ENCODE data around the gene PDE12. TPM values are rescaled to one million over a fixed set of nuclear protein-coding genes. Genes with fewer than 3 reads are reported as not detected.

The PDE12 gene
- 6.1 and 8.7 TPM in 2 replicates for total RNA-seq

- DNase-seq (ENCODE audit: low read depth in 2 of 2), result peak; percentile 87 to 92
Measured at GRCh38 chr3:57555738-57556458, at the start of gene PDE12. Gene PDE12 (plus strand): TSS chr3:57556274. CDS start chr3:57556380, 106 bp downstream.

GRCh38 chr3:57512166-57512565 lies 43.9 kb upstream of the PDE12 start:
- DNase-seq (ENCODE audit: low read depth in 2 of 2), result peak; percentile 36 to 38

- peak; percentile 26 to 47 for DNase-seq (ENCODE audit: low read depth in 2 of 2)
Measured at GRCh38 chr3:57518276-57518915, 37.7 kb upstream of the PDE12 start.

GRCh38 chr3:57530071-57530608 lies 25.9 kb upstream of the PDE12 start:
- no peak for DNase-seq (ENCODE audit: low read depth in 2 of 2)

- no peak for DNase-seq (ENCODE audit: low read depth in 2 of 2)
Measured at GRCh38 chr3:57538465-57538864, 17.6 kb upstream of the PDE12 start.

- peak; percentile 50 to 77 for DNase-seq (ENCODE audit: low read depth in 2 of 2)
Measured at GRCh38 chr3:57544181-57545125, 11.6 kb upstream of the PDE12 start, which contains the start of gene DNAH12. Gene DNAH12 (minus strand): TSS chr3:57544344. CDS start chr3:57542870, 1,474 bp downstream.

GRCh38 chr3:57545636-57546268 lies 10.3 kb upstream of the PDE12 start:
- DNase-seq (ENCODE audit: low read depth in 2 of 2), result no peak

- no peak for DNase-seq (ENCODE audit: low read depth in 2 of 2)
Measured at GRCh38 chr3:57546616-57547015, 9.5 kb upstream of the PDE12 start.

GRCh38 chr3:57555306-57555705 lies 768 bp upstream of the PDE12 start:
- DNase-seq (ENCODE audit: low read depth in 2 of 2), result no peak

GRCh38 chr3:57556459-57557084 lies 498 bp downstream of the PDE12 start:
- peak; percentile 54 to 55 for DNase-seq (ENCODE audit: low read depth in 2 of 2)

- DNase-seq (ENCODE audit: low read depth in 2 of 2), result peak; percentile 56 to 60
Measured at GRCh38 chr3:57557085-57557537, 1.0 kb downstream of the PDE12 start.

- DNase-seq (ENCODE audit: low read depth in 2 of 2), result no peak
Measured at GRCh38 chr3:57559526-57559925, 3.5 kb downstream of the PDE12 start.

- DNase-seq (ENCODE audit: low read depth in 2 of 2), result no peak
Measured at GRCh38 chr3:57569859-57570450, 13.9 kb downstream of the PDE12 start.

GRCh38 chr3:57570878-57571277 lies 14.8 kb downstream of the PDE12 start:
- no peak for DNase-seq (ENCODE audit: low read depth in 2 of 2)

GRCh38 chr3:57572096-57572495 lies 16.0 kb downstream of the PDE12 start:
- DNase-seq (ENCODE audit: low read depth in 2 of 2), result no peak

- DNase-seq (ENCODE audit: low read depth in 2 of 2), result peak in 1 of 2 donors; percentile 40
Measured at GRCh38 chr3:57575966-57576626, 20.0 kb downstream of the PDE12 start.

GRCh38 chr3:57577801-57578200 lies 21.7 kb downstream of the PDE12 start:
- DNase-seq (ENCODE audit: low read depth in 2 of 2), result no peak

- DNase-seq (ENCODE audit: low read depth in 2 of 2), result peak in 1 of 2 donors; percentile 24
Measured at GRCh38 chr3:57582474-57583168, 26.5 kb downstream of the PDE12 start.

- no peak for DNase-seq (ENCODE audit: low read depth in 2 of 2)
Measured at GRCh38 chr3:57583544-57583943, 27.5 kb downstream of the PDE12 start.

Measured in lung microvascular endothelial cell (primary cell).